HG03565 (cell line): ENCODE results near the gene THSD4.

Experiments used
- ATAC-seq: cut with Tn5 transposase; IDR thresholded peaks from one replicate; pipeline ENCODE4 v1.9.1; 2021; ENCODE audit warnings: mild to moderate bottlenecking, moderate library complexity; ENCODE audit not compliant: unreplicated experiment

The THSD4 gene

GRCh38 chr15:71598741-71599140 is 483.5 kb downstream of the THSD4 start:
- no peak for ATAC-seq

GRCh38 chr15:71599418-71600151 is 484.3 kb downstream of the THSD4 start:
- ATAC-seq, result no peak

GRCh38 chr15:71600237-71600636 is 485.0 kb downstream of the THSD4 start:
- ATAC-seq, result no peak

- ATAC-seq, result no peak
Observed at GRCh38 chr15:71601038-71601834, 486.0 kb downstream of the THSD4 start.

GRCh38 chr15:71603379-71603778 is 488.1 kb downstream of the THSD4 start:
- no peak for ATAC-seq

GRCh38 chr15:71607383-71607782 is 492.1 kb downstream of the THSD4 start:
- ATAC-seq, result no peak

GRCh38 chr15:71610728-71611552 is 495.7 kb downstream of the THSD4 start:
- ATAC-seq, result no peak

- no peak for ATAC-seq
Observed at GRCh38 chr15:71611553-71612396, 496.5 kb downstream of the THSD4 start.

- no peak for ATAC-seq
Observed at GRCh38 chr15:71612397-71612722, 497.1 kb downstream of the THSD4 start.

- ATAC-seq, result no peak
Observed at GRCh38 chr15:71612869-71613268, 497.6 kb downstream of the THSD4 start.

GRCh38 chr15:71623111-71623510 is 507.8 kb downstream of the THSD4 start:
- no peak for ATAC-seq

GRCh38 chr15:71626596-71627088 is 511.4 kb downstream of the THSD4 start:
- ATAC-seq, result no peak

GRCh38 chr15:71627188-71627587 is 511.9 kb downstream of the THSD4 start:
- ATAC-seq, result no peak

- no peak for ATAC-seq
Observed at GRCh38 chr15:71627604-71628003, 512.3 kb downstream of the THSD4 start.

GRCh38 chr15:71628988-71629770 is 513.9 kb downstream of the THSD4 start:
- no peak for ATAC-seq

- no peak for ATAC-seq
Observed at GRCh38 chr15:71629781-71630474, 514.7 kb downstream of the THSD4 start.

GRCh38 chr15:71630475-71630809 is 515.2 kb downstream of the THSD4 start:
- ATAC-seq, result no peak

GRCh38 chr15:71632576-71633195 is 517.4 kb downstream of the THSD4 start:
- no peak for ATAC-seq
